Activated CD4-positive, alpha-beta T cell treated with anti-CD3 and anti-CD28 coated beads for 36 hours (primary cell): ENCODE measurements around the gene RAB30. TPM values are rescaled to one million over a fixed set of nuclear protein-coding genes. Genes with fewer than 3 reads are reported as not detected.

Experiments used
- ATAC-seq: fragments of 200-7000 bp; cut with Tn5 transposase; one replicate; pipeline ENCODE4 v1.10.0; 2021; ENCODE audit warnings: mild to moderate bottlenecking, moderate library complexity
- CTCF ChIA-PET: fragments of 350-600 bp; sonication (Branson Sonifier 250); formaldehyde crosslinking; loops from one replicate; lab custom pipeline; 2021; ENCODE audit warnings: antibody characterized with exemption; lab: Charles Lee
- POLR2A ChIA-PET: fragments of 350-600 bp; sonication (Branson Sonifier 250); formaldehyde crosslinking; loops from one replicate; lab custom pipeline; 2021; ENCODE audit warnings: antibody characterized with exemption, inconsistent platforms; lab: Charles Lee
- DNase-seq: peaks from one replicate; pipeline ENCODE4 v3.0.0-alpha.2; 2020
- H3K27ac Mint-ChIP-seq: one replicate; pipeline ENCODE4 v1.8.0; 2021; ENCODE audit warnings: mixed read lengths
- H3K27me3 Mint-ChIP-seq: one replicate; pipeline ENCODE4 v1.8.0; 2021; ENCODE audit warnings: mixed read lengths
- H3K36me3 Mint-ChIP-seq: one replicate; pipeline ENCODE4 v1.8.0; 2021; ENCODE audit warnings: low read depth, mixed read lengths
- H3K4me1 Mint-ChIP-seq: one replicate; pipeline ENCODE4 v1.8.0; 2021; ENCODE audit warnings: mixed read lengths
- H3K4me3 Mint-ChIP-seq: one replicate; pipeline ENCODE4 v1.8.0; 2021; ENCODE audit warnings: mild to moderate bottlenecking, moderate library complexity, mixed read lengths
- H3K9me3 Mint-ChIP-seq: one replicate; pipeline ENCODE4 v1.8.0; 2021; ENCODE audit warnings: low read depth, mixed read lengths
- intact Hi-C, 2 experiments: fragments of 100-400 bp; cut with DNase I in 1 of 2; cut with micrococcal nuclease in 1 of 2; formaldehyde crosslinking; loops; one replicate each; pipeline versions ENCODE4 v1.14.2 to v1.15.1; 2022 to 2024; cut with DNase I, micrococcal nuclease
- total RNA-seq, 2 experiments: library from RNA; stranded (reverse); gene quantifications; one replicate each; pipeline ENCODE4 v1.2.3, GENCODE V29; 2021

The RAB30 gene
- total RNA-seq, 2 experiments from 2014 or later = 11.4 to 13.2 TPM

DNA sequence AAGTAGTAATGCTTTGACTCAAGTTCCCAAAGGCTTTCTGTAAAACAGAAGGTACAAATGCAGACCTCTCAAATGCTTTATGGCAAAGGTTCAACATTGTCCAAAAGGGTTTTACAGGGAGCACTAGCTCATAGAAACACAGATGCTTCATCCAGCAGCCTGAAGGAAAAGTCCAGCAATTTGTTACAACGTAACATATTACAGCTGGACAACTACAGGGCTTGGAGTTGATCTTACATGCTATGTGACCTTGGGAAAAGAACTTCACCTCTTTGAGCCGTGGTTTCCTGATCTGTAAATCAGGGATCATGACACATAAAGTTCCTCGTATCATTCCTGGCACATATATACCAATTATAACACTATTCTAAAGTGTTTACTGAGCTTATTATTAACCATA, 85.3 kb downstream of the RAB30 start:
- intact Hi-C loops = no loop called here
- H3K4me3 Mint-ChIP-seq = no peak overlapping the region
- peaks cover 10% of the 10 kb centered on the region for H3K4me1 Mint-ChIP-seq
- H3K36me3 Mint-ChIP-seq = peaks cover 23% of the 10 kb centered on the region
- no peaks in the 10 kb centered on the region for H3K27me3 Mint-ChIP-seq
- ChIA-PET POLR2A (no interaction called here), CTCF (interaction anchor here (0.6 to 2.7 kb wide), 3 partner anchors 9 to 44 kb away, joined by 3 to 7 read pairs (median 4); no protein-coding TSS in a partner anchor)
- DNase-seq (no peak), ATAC-seq (no peak)
- H3K27ac Mint-ChIP-seq = no peak overlapping the region
- no peaks in the 10 kb centered on the region for H3K9me3 Mint-ChIP-seq

- H3K4me3 Mint-ChIP-seq = no peak overlapping the region
- H3K27me3 Mint-ChIP-seq = no peaks in the 10 kb centered on the region
- no peak overlapping the region for H3K27ac Mint-ChIP-seq
- H3K9me3 Mint-ChIP-seq = no peaks in the 10 kb centered on the region
- ATAC-seq = no peak
- DNase-seq = no peak
- peaks cover 44% of the 10 kb centered on the region for H3K4me1 Mint-ChIP-seq
- ChIA-PET CTCF (interaction anchor here (0.8 kb wide), 1 partner anchor 114 kb away, joined by 3 read pairs; no protein-coding TSS in a partner anchor), POLR2A (no interaction called here)
- peaks cover 24% of the 10 kb centered on the region for H3K36me3 Mint-ChIP-seq
- intact Hi-C loops = no loop called here
Observed at GRCh38 chr11:82981852-82982251, 89.8 kb downstream of the RAB30 start.

DNA sequence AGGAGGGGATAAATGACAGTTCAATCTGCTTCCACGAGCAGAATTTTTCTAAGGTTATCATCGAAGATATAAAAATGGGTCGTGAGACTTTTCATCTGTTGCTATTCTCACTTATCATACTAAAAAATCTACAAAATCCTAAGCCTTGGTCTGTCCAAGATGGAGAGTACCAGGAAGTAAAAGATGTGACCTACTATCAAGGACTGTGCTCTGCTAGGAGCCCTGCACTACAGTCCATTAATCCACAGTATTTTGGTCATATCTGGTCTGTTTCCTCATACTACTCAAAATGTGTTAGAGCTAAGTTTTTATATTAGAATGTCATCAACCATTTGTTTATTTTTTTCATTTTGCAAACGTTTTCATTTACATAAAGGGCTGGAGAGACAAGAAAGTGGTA, 90.8 kb downstream of the RAB30 start:
- Mint-ChIP-seq H3K4me1 (peaks cover 44% of the 10 kb centered on the region), H3K36me3 (peaks cover 24% of the 10 kb centered on the region), H3K27me3 (no peaks in the 10 kb centered on the region), H3K4me3 (no peak overlapping the region), H3K9me3 (no peaks in the 10 kb centered on the region), H3K27ac (no peak overlapping the region)
- intact Hi-C loops = loop anchor here (1.0 kb wide), 3 partner anchors 10 to 24 kb away; no protein-coding TSS in a partner anchor
- DNase-seq (no peak), ATAC-seq (no peak)
- CTCF ChIA-PET = interaction anchor here (0.5 to 1.4 kb wide), 10 partner anchors 15 to 178 kb away, joined by 3 to 10 read pairs (median 3); no protein-coding TSS in a partner anchor
- POLR2A ChIA-PET = interaction anchor here (0.7 to 1.1 kb wide), 3 partner anchors 24 to 176 kb away, joined by 3 to 13 read pairs (median 6); partner anchors contain the start of gene PCF11

GRCh38 chr11:82980292-82980691, 91.4 kb downstream of the RAB30 start:
- CTCF ChIA-PET = interaction anchor here (0.5 to 1.4 kb wide), 10 partner anchors 15 to 178 kb away, joined by 3 to 10 read pairs (median 3); no protein-coding TSS in a partner anchor
- Mint-ChIP-seq H3K4me3 (no peak overlapping the region), H3K36me3 (peaks cover 24% of the 10 kb centered on the region), H3K9me3 (no peaks in the 10 kb centered on the region), H3K27ac (peak overlapping the region; percentile 47), H3K4me1 (peaks cover 44% of the 10 kb centered on the region), H3K27me3 (no peaks in the 10 kb centered on the region)
- DNase-seq (no peak), ATAC-seq (peak; percentile 84)
- POLR2A ChIA-PET = interaction anchor here (0.6 to 1.1 kb wide), 4 partner anchors 24 to 1625 kb away, joined by 3 to 13 read pairs (median 6); partner anchors contain the start of gene PCF11
- intact Hi-C loops = loop anchor here (1.0 kb wide), 3 partner anchors 9 to 25 kb away; no protein-coding TSS in a partner anchor

GRCh38 chr11:82979824-82980223, 91.9 kb downstream of the RAB30 start:
- Mint-ChIP-seq H3K9me3 (no peaks in the 10 kb centered on the region), H3K27me3 (no peaks in the 10 kb centered on the region), H3K36me3 (peaks cover 24% of the 10 kb centered on the region), H3K27ac (peak overlapping the region; percentile 27), H3K4me1 (peaks cover 44% of the 10 kb centered on the region), H3K4me3 (no peak overlapping the region)
- intact Hi-C loops = loop anchor here (1.0 to 5.0 kb wide), 6 partner anchors 9 to 91 kb away; partner anchors contain the start of genes RAB30 (in 2 of the 2), DDIAS (in 1 of the 2) and PRCP (in 1 of the 2)
- ATAC-seq (no peak), DNase-seq (no peak)
- ChIA-PET POLR2A (interaction anchor here (0.6 to 1.1 kb wide), 3 partner anchors 27 to 1624 kb away, joined by 6 to 13 read pairs (median 6); partner anchors contain the start of gene PCF11), CTCF (interaction anchor here (0.9 to 1.4 kb wide), 7 partner anchors 16 to 179 kb away, joined by 3 to 10 read pairs (median 3); no protein-coding TSS in a partner anchor)

DNA sequence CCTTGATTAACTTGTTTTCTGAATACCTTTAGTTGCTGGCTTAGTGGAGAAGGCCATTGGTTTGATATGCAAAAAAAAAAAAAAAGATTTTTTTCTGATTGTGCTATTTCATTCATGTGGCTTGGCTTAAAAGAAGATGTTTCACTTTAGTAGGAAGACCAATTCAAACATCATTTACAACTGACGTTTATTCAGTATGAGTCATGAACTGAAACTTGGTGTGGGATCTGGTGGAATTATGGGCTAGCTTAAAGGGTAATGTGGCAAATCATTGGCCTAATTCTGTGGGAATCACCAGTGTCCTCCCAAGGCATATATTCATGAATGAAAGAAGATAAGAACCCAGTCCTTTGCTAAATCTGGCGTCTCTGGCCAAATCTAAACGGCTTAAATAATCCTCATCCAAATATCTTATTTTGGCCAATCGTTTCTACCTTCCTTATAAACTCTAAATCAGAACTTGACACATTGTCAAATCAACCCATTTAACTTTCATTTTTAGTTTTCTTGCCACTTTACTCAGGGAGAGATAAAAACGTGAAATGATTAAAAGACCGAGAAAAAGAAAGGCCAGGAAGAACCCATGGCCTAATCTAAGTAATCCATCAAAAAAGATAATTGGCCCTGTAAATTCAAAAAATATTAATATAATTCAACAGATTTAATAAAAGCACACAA, 93.1 kb downstream of the RAB30 start:
- intact Hi-C loops = loop anchor here (1.0 to 5.0 kb wide), 7 partner anchors 18 to 92 kb away; partner anchors contain the start of genes DDIAS (in 2 of the 2), RAB30 (in 2 of the 2) and PRCP (in 1 of the 2)
- peak overlapping the region; percentile 32 for H3K27ac Mint-ChIP-seq
- CTCF ChIA-PET = interaction anchor here (1.1 to 1.5 kb wide), 2 partner anchors 23 to 28 kb away, joined by 4 to 5 read pairs; no protein-coding TSS in a partner anchor

DNA sequence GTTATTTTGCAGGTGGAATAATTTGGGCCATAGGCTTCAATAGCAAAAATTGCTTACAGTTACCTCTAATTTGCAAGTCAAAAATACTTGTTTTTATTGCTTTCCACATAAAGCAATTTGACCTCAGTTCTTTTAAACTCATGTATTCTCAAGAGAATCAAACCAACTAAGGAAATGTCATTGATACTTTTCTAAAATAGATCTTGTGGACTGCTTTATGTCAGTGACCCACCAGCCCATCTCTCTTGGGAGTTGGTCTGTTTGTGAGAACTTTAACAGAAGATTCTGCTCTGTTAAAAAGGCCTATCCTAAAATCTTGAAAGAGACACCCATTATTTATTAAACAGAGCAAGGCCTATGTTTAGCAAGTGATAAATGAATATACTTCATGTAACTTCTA, 94.9 kb downstream of the RAB30 start:
- Mint-ChIP-seq H3K4me3 (no peak overlapping the region), H3K27ac (no peak overlapping the region), H3K4me1 (peaks cover 48% of the 10 kb centered on the region), H3K36me3 (peaks cover 10% of the 10 kb centered on the region), H3K9me3 (no peaks in the 10 kb centered on the region), H3K27me3 (no peaks in the 10 kb centered on the region)
- no peak for ATAC-seq
- intact Hi-C loops = loop anchor here in 1 of 2 experiments (5.0 kb wide), 1 partner anchor 74 kb away; the partner anchor contains the start of genes DDIAS and PRCP
- CTCF ChIA-PET = no interaction called here
- no peak for DNase-seq
- POLR2A ChIA-PET = no interaction called here

More for the DNA sequence above, 93.1 kb downstream of the RAB30 start:
- Mint-ChIP-seq H3K27me3 (no peaks in the 10 kb centered on the region), H3K9me3 (no peaks in the 10 kb centered on the region), H3K4me1 (peaks cover 40% of the 10 kb centered on the region), H3K36me3 (peaks cover 15% of the 10 kb centered on the region), H3K4me3 (no peak overlapping the region)
- DNase-seq (no peak), ATAC-seq (peak; percentile 69)
- POLR2A ChIA-PET = no interaction called here

DNA sequence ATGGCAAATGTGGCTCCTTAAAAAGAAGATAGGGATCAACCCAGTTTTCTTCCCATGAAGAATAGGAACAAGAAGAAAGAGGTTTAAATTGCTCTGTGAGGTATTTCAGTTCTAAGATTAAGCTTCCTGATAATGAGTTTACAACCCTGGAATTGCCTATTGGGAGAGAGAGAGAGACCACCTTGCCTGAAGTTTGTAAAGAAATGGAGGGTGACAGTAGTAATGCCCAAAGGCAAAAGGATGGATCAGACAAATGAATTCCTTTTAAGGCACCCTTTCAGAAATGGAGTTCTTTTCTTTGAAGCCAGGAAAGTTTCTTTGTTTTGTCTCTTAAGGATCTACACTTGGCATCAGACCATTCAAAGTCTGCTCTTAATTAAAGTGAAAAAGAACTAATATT, 95.8 kb downstream of the RAB30 start:
- H3K4me3 Mint-ChIP-seq = no peak overlapping the region
- ChIA-PET CTCF (interaction anchor here (1.2 to 2.0 kb wide), 2 partner anchors 14 to 49 kb away, joined by 3 to 5 read pairs; no protein-coding TSS in a partner anchor), POLR2A (no interaction called here)
- no peak for ATAC-seq
- peaks cover 4% of the 10 kb centered on the region for H3K36me3 Mint-ChIP-seq
- intact Hi-C loops = loop anchor here in 1 of 2 experiments (5.0 kb wide), 1 partner anchor 74 kb away; the partner anchor contains the start of genes DDIAS and PRCP
- DNase-seq = no peak
- H3K9me3 Mint-ChIP-seq = no peaks in the 10 kb centered on the region
- H3K27ac Mint-ChIP-seq = no peak overlapping the region
- H3K27me3 Mint-ChIP-seq = no peaks in the 10 kb centered on the region
- H3K4me1 Mint-ChIP-seq = peaks cover 54% of the 10 kb centered on the region

DNA sequence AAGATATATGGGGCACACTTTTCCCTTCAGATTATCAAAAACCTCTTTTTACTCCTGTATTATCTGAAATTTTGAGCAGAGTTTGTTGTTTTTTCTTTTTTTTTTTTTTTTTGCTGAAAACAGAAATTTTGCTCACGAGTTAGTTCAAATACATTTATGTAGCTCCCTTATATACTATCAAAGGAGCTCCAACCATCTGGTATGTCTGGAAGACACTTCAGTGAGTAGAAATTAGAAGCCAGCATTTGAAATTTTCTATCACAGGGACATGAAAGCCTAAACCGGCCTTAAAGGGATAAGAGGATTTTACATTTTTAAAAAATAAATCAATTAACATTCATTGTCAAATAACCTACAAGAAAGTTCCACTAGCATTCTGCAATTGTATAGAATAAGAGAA, 96.8 kb downstream of the RAB30 start:
- peaks cover 49% of the 10 kb centered on the region for H3K4me1 Mint-ChIP-seq
- peaks cover 3% of the 10 kb centered on the region for H3K36me3 Mint-ChIP-seq
- DNase-seq (no peak), ATAC-seq (no peak)
- POLR2A ChIA-PET = no interaction called here
- H3K27me3 Mint-ChIP-seq = no peaks in the 10 kb centered on the region
- H3K4me3 Mint-ChIP-seq = no peak overlapping the region
- H3K9me3 Mint-ChIP-seq = no peaks in the 10 kb centered on the region
- no peak overlapping the region for H3K27ac Mint-ChIP-seq
- CTCF ChIA-PET = interaction anchor here (0.6 to 2.0 kb wide), 5 partner anchors 15 to 393 kb away, joined by 3 to 5 read pairs (median 4); no protein-coding TSS in a partner anchor
- intact Hi-C loops = loop anchor here in 1 of 2 experiments (5.0 kb wide), 1 partner anchor 73 kb away; the partner anchor contains the start of genes DDIAS and PRCP

DNA sequence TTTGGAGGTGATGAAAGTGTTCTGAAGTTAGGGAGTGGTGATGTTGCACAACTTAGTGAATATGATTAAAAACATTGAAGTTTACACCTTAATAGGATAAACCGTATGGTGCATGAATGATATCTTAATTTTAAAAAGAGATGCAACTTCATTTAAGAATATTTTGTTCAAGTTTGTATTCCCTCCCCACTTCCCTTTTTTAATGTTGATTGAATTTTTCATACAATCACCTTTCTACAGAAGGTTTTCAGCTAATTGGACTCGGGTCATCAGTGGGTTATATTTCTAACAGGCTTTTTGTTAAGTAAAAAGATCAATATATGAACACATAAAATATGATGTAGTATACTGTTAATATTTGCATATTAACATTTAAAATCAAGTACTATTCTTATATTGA, 97.6 kb downstream of the RAB30 start:
- ChIA-PET POLR2A (no interaction called here), CTCF (interaction anchor here (0.6 kb wide), 1 partner anchor 16 kb away, joined by 4 read pairs; no protein-coding TSS in a partner anchor)
- ATAC-seq = no peak
- Mint-ChIP-seq H3K4me3 (no peak overlapping the region), H3K27ac (no peak overlapping the region), H3K4me1 (peaks cover 49% of the 10 kb centered on the region), H3K27me3 (no peaks in the 10 kb centered on the region), H3K9me3 (no peaks in the 10 kb centered on the region), H3K36me3 (peaks cover 3% of the 10 kb centered on the region)
- intact Hi-C loops = no loop called here
- no peak for DNase-seq

DNA sequence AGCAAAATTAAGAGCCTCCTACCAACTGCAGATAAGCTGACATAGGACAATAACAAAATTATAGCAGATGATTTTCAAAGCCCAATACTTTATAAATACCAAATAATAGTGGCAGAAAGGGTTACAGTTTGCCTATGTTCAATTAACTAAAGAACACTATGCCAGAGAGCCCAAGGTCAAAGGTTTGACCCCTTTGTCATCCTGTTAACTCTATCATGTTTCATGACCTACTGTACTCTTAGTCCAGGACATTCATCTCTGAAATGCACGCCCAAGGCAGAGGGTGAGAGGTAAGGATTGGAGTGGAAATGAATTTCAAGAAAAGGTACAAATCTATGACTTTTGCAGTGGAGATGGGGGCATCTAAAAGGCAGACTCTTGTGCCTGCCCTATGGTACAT, 99.6 kb downstream of the RAB30 start:
- H3K9me3 Mint-ChIP-seq = peaks cover 5% of the 10 kb centered on the region
- ATAC-seq (no peak), DNase-seq (no peak)
- no peak overlapping the region for H3K27ac Mint-ChIP-seq
- H3K4me1 Mint-ChIP-seq = peaks cover 34% of the 10 kb centered on the region
- peak overlapping the region; percentile 68 for H3K4me3 Mint-ChIP-seq
- H3K27me3 Mint-ChIP-seq = no peaks in the 10 kb centered on the region
- no peaks in the 10 kb centered on the region for H3K36me3 Mint-ChIP-seq
- ChIA-PET CTCF (interaction anchor here (0.6 to 1.2 kb wide), 6 partner anchors 11 to 305 kb away, joined by 3 read pairs; partner anchors contain the start of gene RAB30), POLR2A (no interaction called here)
- intact Hi-C loops = no loop called here
